SK-N-SH (cell line): Measurements from ENCODE around the gene CAPG.

Source experiments
- CTCF ChIP-seq: fragments of 200-600 bp; sonication (generic); IDR thresholded peaks from 2 replicates; pipeline ENCODE4 v1.6.1; 2017; ENCODE audit warnings: antibody characterized with exemption, mild to moderate bottlenecking, moderate library complexity
- GABPA ChIP-seq: IDR thresholded peaks from 2 replicates; pipeline ENCODE4 v1.4.0; 2012; ENCODE audit warnings: low read depth, mild to moderate bottlenecking
- MAX ChIP-seq: IDR thresholded peaks from 2 replicates; pipeline ENCODE4 v1.4.0; 2012; ENCODE audit warnings: low read depth
- NFIC ChIP-seq: IDR thresholded peaks from 2 replicates; pipeline ENCODE4 v1.4.0; 2012; ENCODE audit warnings: borderline replicate concordance
- RAD21 ChIP-seq: IDR thresholded peaks from 2 replicates; pipeline ENCODE4 v1.6.1; 2012; ENCODE audit warnings: mild to moderate bottlenecking, low read length

GRCh38 chr2:85439986-85440385 is 29.8 kb upstream of the CAPG start:
- TF ChIP-seq CTCF (no peak), NFIC (no peak), GABPA (no peak), MAX (no peak), RAD21 (no peak)
